Caco-2 (cell line): ENCODE measurements around the gene ADRA1B. TPM values are rescaled to one million over a fixed set of nuclear protein-coding genes. Genes with fewer than 3 reads are reported as not detected.

Experiments
- BruUV-seq: library from RNA; stranded (reverse); fragments of 400-500 nt; replicated peaks from 2 replicates; lab custom pipeline; 2021; lab: Mats Ljungman, UMichigan
- CTCF ChIA-PET: fragments of 300-600 bp; sonication (Branson Sonifier 250); formaldehyde crosslinking; loops from one replicate; lab custom pipeline; 2022; ENCODE audit warnings: antibody characterized with exemption; lab: Charles Lee
- POLR2A ChIA-PET: fragments of 300-600 bp; sonication (Branson Sonifier 250); formaldehyde crosslinking; loops from one replicate; lab custom pipeline; 2022; ENCODE audit warnings: antibody characterized with exemption; lab: Charles Lee
- DNase-seq, 2 experiments: peaks; one replicate each; pipeline versions ENCODE4 v3.0.0 to v3.0.0-alpha.2; 2020 to 2022
- H3K27me3 ChIP-seq: replicated peaks from 2 replicates; pipeline ENCODE4 v1.6.0; 2011; ENCODE audit warnings: low read length; ENCODE audit not compliant: control insufficient read depth, insufficient read depth
- H3K36me3 ChIP-seq: 2 replicates; pipeline ENCODE4 v1.5.1; 2011; ENCODE audit warnings: low read length; ENCODE audit not compliant: control insufficient read depth, insufficient read depth
- H3K4me1 ChIP-seq: fragments of 250-450 bp; sonication (Bioruptor Pico); 2 replicates; pipeline ENCODE4 v1.5.1; 2020; ENCODE audit warnings: mild to moderate bottlenecking
- H3K4me3 ChIP-seq: 2 replicates; pipeline ENCODE4 v1.5.1; 2011; ENCODE audit warnings: low read depth, mild to moderate bottlenecking, control low read depth, low read length
- H3K9me3 ChIP-seq: fragments of 250-450 bp; sonication (Bioruptor Pico); 2 replicates; pipeline ENCODE4 v1.5.1; 2020; ENCODE audit warnings: mild to moderate bottlenecking, moderate library complexity
- H3K27ac Mint-ChIP-seq: one replicate; pipeline ENCODE4 v1.8.0; 2022; ENCODE audit warnings: mixed read lengths; ENCODE audit not compliant: unreplicated experiment
- H3K27me3 Mint-ChIP-seq: one replicate; pipeline ENCODE4 v1.8.0; 2022; ENCODE audit warnings: mixed read lengths; ENCODE audit not compliant: insufficient read depth, unreplicated experiment
- H3K36me3 Mint-ChIP-seq: one replicate; pipeline ENCODE4 v1.8.0; 2022; ENCODE audit warnings: mild to moderate bottlenecking, mixed read lengths; ENCODE audit not compliant: insufficient read depth, unreplicated experiment
- H3K4me1 Mint-ChIP-seq: one replicate; pipeline ENCODE4 v1.8.0; 2022; ENCODE audit warnings: low read depth, mixed read lengths; ENCODE audit not compliant: unreplicated experiment
- H3K4me3 Mint-ChIP-seq: one replicate; pipeline ENCODE4 v1.8.0; 2022; ENCODE audit warnings: mild to moderate bottlenecking, moderate library complexity, mixed read lengths; ENCODE audit not compliant: unreplicated experiment
- H3K9me3 Mint-ChIP-seq: one replicate; pipeline ENCODE4 v1.8.0; 2022; ENCODE audit warnings: mixed read lengths; ENCODE audit not compliant: unreplicated experiment
- intact Hi-C: fragments of 100-400 bp; cut with micrococcal nuclease; formaldehyde crosslinking; loops from one replicate; pipeline ENCODE4 v1.10.0; 2022; ENCODE audit not compliant: unreplicated experiment
- total RNA-seq: library from RNA; stranded (reverse); gene quantifications from 2 replicates; pipeline ENCODE4 v1.2.3, GENCODE V29; 2022
- TF ChIP-seq, protein P1 (sequence below), 2 experiments: fragments of 200-600 bp in 1 of 2; IDR thresholded peaks; 1 replicate in 1 of 2; 2 replicates in 1 of 2; pipeline versions ENCODE4 v1.5.1 to v1.8.0; 2011 to 2022; ENCODE audit warnings: antibody characterized with exemption in 1 of 2, control low read depth in 1 of 2, inconsistent platforms in 1 of 2, low read depth in 1 of 2, low read length in 1 of 2, mild to moderate bottlenecking in 1 of 2, moderate library complexity in 1 of 2; ENCODE audit not compliant: insufficient read depth in 1 of 2, severe bottlenecking in 1 of 2, unreplicated experiment in 1 of 2

ADRA1B gene
- total RNA-seq, 1 experiment from 2014 or later: not detected

DNA sequence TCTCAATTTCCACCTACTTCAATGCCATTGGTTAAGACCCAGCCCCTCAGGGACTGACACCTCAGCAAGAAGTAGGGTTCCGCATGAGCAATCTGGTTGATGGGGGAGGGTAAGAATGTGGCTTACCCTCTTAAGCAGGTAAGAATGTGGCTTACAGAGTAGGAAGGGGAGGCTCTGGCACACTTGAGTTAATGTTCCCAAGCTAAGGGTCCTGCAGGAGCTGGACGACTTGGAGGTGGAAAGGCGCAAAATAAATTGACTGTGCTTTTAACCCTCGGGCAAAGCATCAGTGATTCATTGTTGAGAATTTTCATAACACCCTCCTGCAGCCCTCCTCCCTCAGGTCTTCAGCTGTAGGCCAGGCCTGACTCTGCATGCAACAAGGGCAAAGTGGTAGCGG, 24.9 kb upstream of the ADRA1B start:
- H3K36me3 ChIP-seq: no peaks in the 10 kb centered on the region
- no peaks in the 10 kb centered on the region for H3K4me1 Mint-ChIP-seq
- TF ChIP-seq, protein P1, sequence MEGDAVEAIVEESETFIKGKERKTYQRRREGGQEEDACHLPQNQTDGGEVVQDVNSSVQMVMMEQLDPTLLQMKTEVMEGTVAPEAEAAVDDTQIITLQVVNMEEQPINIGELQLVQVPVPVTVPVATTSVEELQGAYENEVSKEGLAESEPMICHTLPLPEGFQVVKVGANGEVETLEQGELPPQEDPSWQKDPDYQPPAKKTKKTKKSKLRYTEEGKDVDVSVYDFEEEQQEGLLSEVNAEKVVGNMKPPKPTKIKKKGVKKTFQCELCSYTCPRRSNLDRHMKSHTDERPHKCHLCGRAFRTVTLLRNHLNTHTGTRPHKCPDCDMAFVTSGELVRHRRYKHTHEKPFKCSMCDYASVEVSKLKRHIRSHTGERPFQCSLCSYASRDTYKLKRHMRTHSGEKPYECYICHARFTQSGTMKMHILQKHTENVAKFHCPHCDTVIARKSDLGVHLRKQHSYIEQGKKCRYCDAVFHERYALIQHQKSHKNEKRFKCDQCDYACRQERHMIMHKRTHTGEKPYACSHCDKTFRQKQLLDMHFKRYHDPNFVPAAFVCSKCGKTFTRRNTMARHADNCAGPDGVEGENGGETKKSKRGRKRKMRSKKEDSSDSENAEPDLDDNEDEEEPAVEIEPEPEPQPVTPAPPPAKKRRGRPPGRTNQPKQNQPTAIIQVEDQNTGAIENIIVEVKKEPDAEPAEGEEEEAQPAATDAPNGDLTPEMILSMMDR (IDR thresholded peaks at IDR 0.05; ENCODE audit: insufficient read depth in 1 of 2, low read depth in 1 of 2, low read length in 1 of 2, severe bottlenecking in 1 of 2, unreplicated experiment in 1 of 2): no peak
- no peak for DNase-seq
- H3K4me1 ChIP-seq: no peaks in the 10 kb centered on the region
- BruUV-seq: no TSS peak
- no peak overlapping the region for H3K4me3 Mint-ChIP-seq
- peaks cover 10% of the 10 kb centered on the region for H3K27me3 Mint-ChIP-seq
- H3K9me3 ChIP-seq: no peaks in the 10 kb centered on the region
- H3K4me3 ChIP-seq: no peak overlapping the region
- ChIA-PET CTCF (no interaction called here), POLR2A (no interaction called here)
- no peaks in the 10 kb centered on the region for H3K9me3 Mint-ChIP-seq
- no peaks in the 10 kb centered on the region for H3K36me3 Mint-ChIP-seq
- H3K27ac Mint-ChIP-seq: no peak overlapping the region
- intact Hi-C loops: no loop called here
- H3K27me3 ChIP-seq: 0 out of 2 replicates have a peak, but pooled peaks cover 1% of the 10 kb centered on the region

DNA sequence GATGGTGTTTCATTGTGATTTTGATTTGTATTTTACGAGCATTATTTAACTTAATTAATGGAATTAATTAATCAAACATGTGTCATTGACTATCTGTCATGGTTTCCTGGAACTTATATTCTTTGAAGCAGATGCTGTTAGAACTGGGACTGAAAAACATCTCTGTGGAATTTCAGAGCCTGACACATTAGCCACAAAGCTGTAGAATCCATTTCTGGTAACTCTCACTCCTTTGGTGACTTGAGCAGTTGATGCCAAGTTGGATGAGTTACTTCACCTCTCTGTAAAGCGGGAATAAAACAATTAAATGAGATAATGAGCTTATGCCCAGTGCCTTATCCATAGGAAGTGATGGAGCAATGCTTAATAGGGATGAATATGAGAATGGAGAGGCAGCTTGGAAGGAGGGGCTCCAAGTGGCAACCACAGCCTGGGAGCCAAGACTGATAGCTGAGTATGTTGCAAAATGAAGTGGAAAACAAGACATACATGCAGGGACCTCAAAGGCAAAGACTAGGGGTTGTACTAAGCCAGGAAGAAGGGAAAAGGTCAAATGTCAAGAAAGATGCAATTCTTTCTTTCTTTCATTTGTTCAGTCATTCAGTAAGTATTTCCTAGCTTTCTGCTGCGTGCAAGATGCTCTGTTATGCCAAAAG, 23.1 kb upstream of the ADRA1B start:
- Histone ChIP-seq H3K4me3 (no peak overlapping the region), H3K27me3 (0 out of 2 replicates have a peak, but pooled peaks cover 1% of the 10 kb centered on the region), H3K9me3 (no peaks in the 10 kb centered on the region), H3K4me1 (no peaks in the 10 kb centered on the region), H3K36me3 (no peaks in the 10 kb centered on the region)
- BruUV-seq: no TSS peak
- H3K27ac Mint-ChIP-seq: no peak overlapping the region
- no peak overlapping the region for H3K4me3 Mint-ChIP-seq
- no peaks in the 10 kb centered on the region for H3K9me3 Mint-ChIP-seq
- peaks cover 10% of the 10 kb centered on the region for H3K27me3 Mint-ChIP-seq
- TF ChIP-seq, protein P1 (IDR thresholded peaks at IDR 0.05; ENCODE audit: insufficient read depth in 1 of 2, low read depth in 1 of 2, low read length in 1 of 2, severe bottlenecking in 1 of 2, unreplicated experiment in 1 of 2): no peak
- H3K4me1 Mint-ChIP-seq: no peaks in the 10 kb centered on the region
- intact Hi-C loops: no loop called here
- ChIA-PET CTCF (no interaction called here), POLR2A (no interaction called here)
- H3K36me3 Mint-ChIP-seq: no peaks in the 10 kb centered on the region
- no peak for DNase-seq

DNA sequence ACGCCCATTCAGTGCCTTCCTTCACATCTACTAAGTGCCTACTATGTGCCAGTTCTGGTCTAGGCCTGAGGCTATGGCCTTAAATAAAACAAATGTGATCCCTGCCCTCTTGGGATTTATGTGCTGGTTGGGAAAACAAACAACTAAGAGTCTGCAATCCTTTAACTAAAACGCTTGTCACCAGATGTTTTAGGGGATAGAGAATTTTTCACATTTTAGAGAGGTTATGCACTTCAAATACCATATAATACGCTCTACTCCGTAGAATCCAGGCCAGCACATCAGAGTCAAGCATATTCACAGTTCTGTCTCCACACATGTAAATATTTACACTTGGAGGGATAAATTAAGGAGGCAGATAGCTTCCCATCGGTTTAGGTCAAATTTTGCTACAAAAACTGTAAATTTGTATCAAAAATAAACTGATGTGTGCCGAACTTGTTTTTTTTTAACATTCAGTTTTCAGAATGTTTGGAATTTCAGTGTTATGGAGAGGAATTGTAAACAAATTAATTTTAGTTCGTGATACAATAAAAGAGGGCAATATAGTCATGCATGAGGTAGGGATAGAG, 22.0 kb upstream of the ADRA1B start:
- TF ChIP-seq, protein P1 (IDR thresholded peaks at IDR 0.05; ENCODE audit: insufficient read depth in 1 of 2, low read depth in 1 of 2, low read length in 1 of 2, severe bottlenecking in 1 of 2, unreplicated experiment in 1 of 2): no peak
- DNase-seq: no peak
- Histone ChIP-seq H3K36me3 (no peaks in the 10 kb centered on the region), H3K4me1 (no peaks in the 10 kb centered on the region), H3K27me3 (peaks cover 1% of the 10 kb centered on the region; the same call in 1 of the 2 replicates), H3K9me3 (no peaks in the 10 kb centered on the region), H3K4me3 (no peak overlapping the region)
- Mint-ChIP-seq H3K4me3 (no peak overlapping the region), H3K27me3 (peaks cover 16% of the 10 kb centered on the region), H3K9me3 (no peaks in the 10 kb centered on the region), H3K27ac (no peak overlapping the region), H3K4me1 (no peaks in the 10 kb centered on the region), H3K36me3 (no peaks in the 10 kb centered on the region)
- ChIA-PET CTCF (no interaction called here), POLR2A (no interaction called here)
- intact Hi-C loops: no loop called here
- no TSS peak for BruUV-seq
